T-cell (primary cell): ENCODE measurements around the gene SMAD1. TPM values are rescaled to one million over a fixed set of nuclear protein-coding genes. Genes with fewer than 3 reads are reported as not detected.

Experiments used
- ATAC-seq, 4 experiments: fragments of 200-7000 bp in 3 of 4; fragments of 150-1000 bp in 1 of 4; cut with Tn5 transposase; replicated peaks in 1 of 4; 1 replicate in 3 of 4; 2 replicates in 1 of 4; pipeline ENCODE4 v1.10.0; 2021; ENCODE audit warnings: moderate library complexity in 3 of 4, mild to moderate bottlenecking in 2 of 4, moderate number of reproducible peaks in 1 of 4
- CTCF ChIA-PET, 2 donors: fragments of 300-600 bp; sonication (Branson Sonifier 250); formaldehyde crosslinking; loops; one replicate each; lab custom pipeline; 2022; ENCODE audit warnings: antibody characterized with exemption in 2 of 2; lab: Charles Lee
- POLR2A ChIA-PET, 2 donors: fragments of 300-600 bp; sonication (Branson Sonifier 250); formaldehyde crosslinking; loops; one replicate each; lab custom pipeline; 2022; ENCODE audit warnings: antibody characterized with exemption in 2 of 2; lab: Charles Lee
- DNase-seq, 35 experiments: peaks; one replicate each; pipeline versions ENCODE4 v3.0.0 to v3.0.0-alpha.2; 2013 to 2023
- H3K27ac ChIP-seq: one replicate; pipeline ENCODE4 v1.5.1; 2013; ENCODE audit warnings: low read length
- H3K27me3 ChIP-seq, 2 experiments: replicated peaks in 1 of 2; 1 replicate in 1 of 2; 2 replicates in 1 of 2; pipeline versions ENCODE4 v1.6.1 to v1.7.0; 2013; ENCODE audit warnings: low read length in 1 of 2, mixed read lengths in 1 of 2; ENCODE audit not compliant: control insufficient read depth in 2 of 2, insufficient read depth in 2 of 2; ENCODE audit errors: extremely low read depth in 1 of 2
- H3K36me3 ChIP-seq, 2 donors: 1 replicate in 1 of 2; 2 replicates in 1 of 2; pipeline versions ENCODE4 v1.6.1 to v1.7.0; 2013; ENCODE audit warnings: low read length in 1 of 2; ENCODE audit not compliant: control insufficient read depth in 2 of 2, insufficient read depth in 1 of 2; ENCODE audit errors: extremely low read depth in 1 of 2
- H3K4me1 ChIP-seq, 2 experiments: 1 replicate in 1 of 2; 2 replicates in 1 of 2; pipeline versions ENCODE4 v1.6.1 to v1.7.0; 2013; ENCODE audit warnings: low read length in 2 of 2, mixed read lengths in 1 of 2; ENCODE audit not compliant: insufficient read depth in 2 of 2, control insufficient read depth in 1 of 2; ENCODE audit errors: extremely low read depth in 1 of 2
- H3K4me3 ChIP-seq, 2 donors: 1 replicate in 1 of 2; 2 replicates in 1 of 2; pipeline versions ENCODE4 v1.5.1 to v1.7.0; 2013; ENCODE audit warnings: mild to moderate bottlenecking in 2 of 2, low read length in 1 of 2, moderate library complexity in 1 of 2; ENCODE audit not compliant: control insufficient read depth in 1 of 2; ENCODE audit errors: extremely low read depth in 1 of 2
- H3K9me3 ChIP-seq: 2 replicates; pipeline ENCODE4 v1.7.0; 2013
- H3K27ac Mint-ChIP-seq, 2 donors: one replicate each; pipeline ENCODE4 v1.8.0; 2020 to 2021; ENCODE audit warnings: mild to moderate bottlenecking in 2 of 2, mixed read lengths in 2 of 2
- H3K27me3 Mint-ChIP-seq, 2 donors: one replicate each; pipeline ENCODE4 v1.8.0; 2021 to 2022; ENCODE audit warnings: mixed read lengths in 2 of 2
- H3K36me3 Mint-ChIP-seq: one replicate; pipeline ENCODE4 v1.8.0; 2021; ENCODE audit warnings: mixed read lengths
- H3K4me1 Mint-ChIP-seq, 3 donors: one replicate each; pipeline ENCODE4 v1.8.0; 2020 to 2022; ENCODE audit warnings: mixed read lengths in 3 of 3, mild to moderate bottlenecking in 1 of 3
- H3K4me3 Mint-ChIP-seq, 3 donors: one replicate each; pipeline ENCODE4 v1.8.0; 2020 to 2022; ENCODE audit warnings: mild to moderate bottlenecking in 3 of 3, mixed read lengths in 3 of 3, moderate library complexity in 3 of 3
- H3K9me3 Mint-ChIP-seq, 3 donors: one replicate each; pipeline ENCODE4 v1.8.0; 2020 to 2022; ENCODE audit warnings: mixed read lengths in 3 of 3
- WGBS: methylation state at CpG from one replicate; pipeline ENCODE4 v1.1.5; 2013; ENCODE audit warnings: missing lambda C conversion rate; ENCODE audit not compliant: insufficient coverage; 5-methylcytosine and 5-hydroxymethylcytosine counted together
- total RNA-seq, 35 experiments: library from RNA in 6 of 35; stranded (reverse) in 6 of 35; fragments of 120-200 nt in 1 of 35; gene quantifications; one replicate each; pipeline versions ENCODE4 v1.2.1 to v1.2.4 and lab custom pipeline; 2013 to 2026

SMAD1 gene
- total RNA-seq, 5 donors from 2014 or later (not counting 1 experiment from before 2014, with no cell fraction given): 1.0 to 8.7 (median 1.5) TPM

DNA sequence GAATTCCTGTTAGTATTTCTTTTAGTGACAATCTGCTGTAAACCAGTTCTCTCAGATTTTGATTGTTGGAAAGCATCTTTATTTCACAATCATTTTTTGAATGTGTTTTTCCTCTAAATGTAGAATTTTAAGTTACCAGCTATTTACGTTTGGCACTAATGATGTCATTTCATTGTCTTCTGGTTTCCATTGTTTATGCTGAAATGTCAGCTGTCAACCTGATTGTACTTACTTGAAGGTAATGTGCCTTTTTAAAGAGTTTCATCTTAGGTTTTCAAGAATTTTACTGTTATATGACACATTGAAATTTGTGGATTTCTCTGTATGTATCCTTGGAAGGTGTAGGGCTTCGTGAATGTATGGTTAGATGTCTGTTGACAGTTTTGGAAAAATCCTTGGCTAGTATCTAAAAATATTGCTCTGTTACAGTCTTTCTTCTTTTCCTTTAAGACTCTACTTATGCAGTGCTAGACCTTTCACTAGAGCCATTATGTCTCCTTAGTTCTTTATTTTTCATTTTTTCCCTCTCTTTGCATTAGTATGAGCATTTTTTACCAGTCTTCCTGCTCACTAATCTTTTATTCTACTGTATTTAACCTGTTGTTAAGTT lies 30.4 kb downstream of the SMAD1 start:
- POLR2A ChIA-PET: interaction anchor here in 1 of 2 donors (0.7 kb wide), 1 partner anchor 15 kb away, joined by 3 read pairs; no protein-coding TSS in a partner anchor
- ATAC-seq (no peak), DNase-seq (no peak)

DNA sequence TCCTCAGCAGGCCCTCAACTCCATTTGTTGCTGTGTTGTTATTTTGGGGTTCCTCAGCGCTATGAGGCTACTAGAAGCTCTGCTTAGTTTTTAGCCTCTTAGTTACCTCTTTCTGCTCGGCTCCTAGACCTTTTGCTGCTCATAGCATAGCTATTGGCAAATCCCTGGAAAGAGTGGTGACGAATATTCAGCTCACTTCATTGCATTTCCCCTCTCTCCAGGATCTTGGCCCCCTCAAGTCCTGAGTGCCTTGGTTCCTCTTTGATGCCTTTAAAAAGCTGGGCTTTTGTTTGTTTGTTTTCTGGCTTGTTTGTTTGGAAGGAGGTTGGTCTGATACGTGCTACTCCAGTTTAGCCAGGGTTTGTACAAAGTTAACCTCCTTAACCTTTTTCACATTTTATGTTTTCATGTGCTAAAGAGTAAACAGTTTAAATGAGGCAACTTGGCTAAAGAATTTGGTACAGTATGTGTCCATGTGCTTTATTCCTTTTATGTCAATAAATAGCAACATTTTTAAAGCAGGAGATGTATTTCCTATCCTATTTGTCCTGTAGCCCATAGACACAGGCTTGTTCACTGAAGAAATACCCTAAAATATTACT lies 31.5 kb downstream of the SMAD1 start:
- H3K36me3 Mint-ChIP-seq: no peaks in the 10 kb centered on the region
- 94% methylated on average over 2 of the region's 4 CpGs for whole genome bisulfite sequencing
- peaks cover 9 to 19% (median 13%) of the 10 kb centered on the region in 3 donors for H3K9me3 Mint-ChIP-seq
- DNase-seq (no peak), ATAC-seq (no peak)
- no peaks in the 10 kb centered on the region for H3K27me3 Mint-ChIP-seq
- no peak overlapping the region for H3K27ac Mint-ChIP-seq
- Histone ChIP-seq H3K27ac (no peak overlapping the region), H3K9me3 (peaks cover 3% of the 10 kb centered on the region), H3K4me1 (no peaks in the 10 kb centered on the region), H3K4me3 (no peak overlapping the region), H3K36me3 (no peaks in the 10 kb centered on the region), H3K27me3 (no peaks in the 10 kb centered on the region)
- no peak overlapping the region for H3K4me3 Mint-ChIP-seq
- POLR2A ChIA-PET: no interaction called here
- CTCF ChIA-PET: no interaction called here
- H3K4me1 Mint-ChIP-seq: no peaks in the 10 kb centered on the region

More for the DNA sequence above, 30.4 kb downstream of the SMAD1 start:
- Histone ChIP-seq H3K27me3 (no peaks in the 10 kb centered on the region), H3K4me3 (no peak overlapping the region), H3K27ac (no peak overlapping the region), H3K9me3 (peaks cover 3% of the 10 kb centered on the region), H3K36me3 (no peaks in the 10 kb centered on the region), H3K4me1 (no peaks in the 10 kb centered on the region)
- 83% methylated on average over 1 of the region's 2 CpGs for WGBS
- no peak overlapping the region for H3K4me3 Mint-ChIP-seq
- no peaks in the 10 kb centered on the region for H3K36me3 Mint-ChIP-seq
- peaks cover 9 to 19% (median 13%) of the 10 kb centered on the region in 3 donors for H3K9me3 Mint-ChIP-seq
- CTCF ChIA-PET: no interaction called here
- H3K4me1 Mint-ChIP-seq: no peaks in the 10 kb centered on the region
- no peaks in the 10 kb centered on the region for H3K27me3 Mint-ChIP-seq
- no peak overlapping the region for H3K27ac Mint-ChIP-seq

DNA sequence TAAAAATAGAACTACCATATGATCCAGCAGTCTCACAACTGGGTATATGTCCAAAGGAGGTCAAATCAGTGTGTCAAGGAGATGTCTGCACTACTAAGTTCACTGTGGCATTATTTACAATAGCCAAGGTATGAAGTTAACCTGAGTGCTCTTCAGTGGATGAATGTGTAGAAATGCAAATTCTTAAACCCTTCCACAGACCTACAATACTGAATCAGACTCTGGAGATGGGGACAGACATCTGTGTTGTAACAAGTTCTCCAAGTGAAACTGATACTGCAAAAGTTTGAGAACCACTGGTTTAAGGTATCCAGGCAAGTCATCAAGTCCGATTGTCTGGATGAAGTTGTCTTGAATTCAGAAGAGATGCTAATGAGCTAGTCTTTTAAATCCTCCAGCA lies 38.5 kb downstream of the SMAD1 start:
- H3K4me1 Mint-ChIP-seq: peaks cover 0 to 3% (median 3%) of the 10 kb centered on the region in 3 donors

GRCh38 chr4:145521282-145521681 lies 39.6 kb downstream of the SMAD1 start:
- Mint-ChIP-seq H3K27me3 (peaks cover 3 to 4% of the 10 kb centered on the region in 2 donors), H3K4me3 (no peak overlapping the region), H3K4me1 (peaks cover 0 to 3% (median 3%) of the 10 kb centered on the region in 3 donors), H3K36me3 (no peaks in the 10 kb centered on the region), H3K27ac (no peak overlapping the region), H3K9me3 (no peaks in the 10 kb centered on the region)
- ATAC-seq: no peak
- ChIA-PET POLR2A (no interaction called here), CTCF (no interaction called here)
- Histone ChIP-seq H3K36me3 (no peaks in the 10 kb centered on the region), H3K27ac (no peak overlapping the region), H3K4me1 (no peaks in the 10 kb centered on the region), H3K27me3 (peaks cover 0 to 7% of the 10 kb centered on the region in 2 experiments), H3K4me3 (no peak overlapping the region), H3K9me3 (no peaks in the 10 kb centered on the region)
- DNase-seq: no peak
- WGBS: no CpG with 5 or more reads among the region's 2 CpGs

More for the DNA sequence above, 38.5 kb downstream of the SMAD1 start:
- no peak overlapping the region for H3K27ac Mint-ChIP-seq
- POLR2A ChIA-PET: no interaction called here
- DNase-seq (no peak), ATAC-seq (no peak)
- Histone ChIP-seq H3K9me3 (no peaks in the 10 kb centered on the region), H3K27me3 (peaks cover 0 to 7% of the 10 kb centered on the region in 2 experiments), H3K27ac (no peak overlapping the region), H3K36me3 (no peaks in the 10 kb centered on the region), H3K4me1 (no peaks in the 10 kb centered on the region), H3K4me3 (no peak overlapping the region)
- H3K36me3 Mint-ChIP-seq: no peaks in the 10 kb centered on the region
- WGBS: 100% methylated on average over 1 of the region's 1 CpG
- H3K4me3 Mint-ChIP-seq: no peak overlapping the region
- H3K9me3 Mint-ChIP-seq: no peaks in the 10 kb centered on the region
- H3K27me3 Mint-ChIP-seq: peaks cover 3 to 4% of the 10 kb centered on the region in 2 donors
- CTCF ChIA-PET: no interaction called here

DNA sequence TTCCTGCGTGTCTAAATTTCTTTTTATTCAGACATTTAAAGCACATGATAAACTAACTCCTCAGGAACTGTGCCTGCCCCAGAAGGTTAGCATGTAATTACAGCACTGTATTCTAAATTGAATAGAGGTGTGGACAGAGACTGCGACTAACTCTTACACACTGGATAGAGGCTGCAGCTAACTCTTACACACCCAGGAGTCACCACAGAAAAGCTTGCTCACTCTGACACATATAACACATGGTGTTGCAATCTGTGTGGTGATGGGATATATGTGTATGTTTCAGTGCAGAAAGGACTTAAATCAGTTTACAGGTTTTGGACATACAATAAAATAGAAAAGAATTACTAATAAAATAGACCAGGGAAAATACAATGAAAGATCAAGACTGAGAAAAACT lies 41.5 kb downstream of the SMAD1 start:
- no peak for ATAC-seq
- Histone ChIP-seq H3K27ac (no peak overlapping the region), H3K27me3 (peaks cover 0 to 7% of the 10 kb centered on the region in 2 experiments), H3K4me1 (no peaks in the 10 kb centered on the region), H3K9me3 (no peaks in the 10 kb centered on the region), H3K36me3 (no peaks in the 10 kb centered on the region), H3K4me3 (no peak overlapping the region)
- peaks cover 0 to 3% (median 3%) of the 10 kb centered on the region in 3 donors for H3K4me1 Mint-ChIP-seq
- no peaks in the 10 kb centered on the region for H3K9me3 Mint-ChIP-seq
- no CpG with 5 or more reads among the region's 2 CpGs for WGBS
- H3K27me3 Mint-ChIP-seq: peaks cover 3 to 4% of the 10 kb centered on the region in 2 donors
- ChIA-PET CTCF (no interaction called here), POLR2A (no interaction called here)
- no peaks in the 10 kb centered on the region for H3K36me3 Mint-ChIP-seq
- no peak overlapping the region for H3K27ac Mint-ChIP-seq
- H3K4me3 Mint-ChIP-seq: no peak overlapping the region
- DNase-seq: no peak

- peaks cover 0 to 3% of the 10 kb centered on the region in 2 experiments for H3K27me3 ChIP-seq
- H3K27me3 Mint-ChIP-seq: peaks cover 3 to 4% of the 10 kb centered on the region in 2 donors
- H3K9me3 Mint-ChIP-seq: no peaks in the 10 kb centered on the region
- H3K4me1 ChIP-seq: no peaks in the 10 kb centered on the region
- H3K36me3 Mint-ChIP-seq: no peaks in the 10 kb centered on the region
- H3K27ac Mint-ChIP-seq: no peak overlapping the region
- DNase-seq (no peak), ATAC-seq (no peak)
- H3K4me3 ChIP-seq: no peak overlapping the region
- no peak overlapping the region for H3K4me3 Mint-ChIP-seq
- H3K36me3 ChIP-seq: no peaks in the 10 kb centered on the region
- H3K9me3 ChIP-seq: no peaks in the 10 kb centered on the region
- WGBS: no CpG with 5 or more reads among the region's 2 CpGs
- ChIA-PET CTCF (interaction anchor here in 1 of 2 donors (1.2 kb wide), 1 partner anchor 33 kb away, joined by 4 read pairs; no protein-coding TSS in a partner anchor), POLR2A (interaction anchor here in 1 of 2 donors (0.7 kb wide), 1 partner anchor 110 kb away, joined by 3 read pairs; no protein-coding TSS in a partner anchor)
- H3K4me1 Mint-ChIP-seq: peaks cover 0 to 3% (median 3%) of the 10 kb centered on the region in 3 donors
- no peak overlapping the region for H3K27ac ChIP-seq
Observed at GRCh38 chr4:145524552-145524951, 42.9 kb downstream of the SMAD1 start.
